GM12878 (cell line): ENCODE data around the gene SLC12A4. TPM values are rescaled to one million over a fixed set of nuclear protein-coding genes. Genes with fewer than 3 reads are reported as not detected.

ENCODE experiments used
- ASH2L ChIP-seq: fragments of 300-600, 200-600 bp; sonication (generic); IDR thresholded peaks from 2 replicates; pipeline ENCODE4 v1.6.1; 2017; ENCODE audit warnings: low read depth, mild to moderate bottlenecking, borderline replicate concordance
- ATF7 ChIP-seq: fragments of 450-650 bp; IDR thresholded peaks from 2 replicates; pipeline ENCODE4 v1.6.1; 2016; ENCODE audit warnings: low read depth, mild to moderate bottlenecking
- CEBPB ChIP-seq, 2 experiments: fragments of 150-350 bp in 1 of 2; IDR thresholded peaks; 2 replicates each; pipeline ENCODE4 v1.6.1; 2012 to 2014; ENCODE audit warnings: low read depth in 2 of 2, low read length in 2 of 2, borderline replicate concordance in 1 of 2, inconsistent platforms in 1 of 2
- CHD2 ChIP-seq: IDR thresholded peaks from 2 replicates; pipeline ENCODE4 v1.6.1; 2011; ENCODE audit warnings: low read depth, low read length, improper control_type of control experiment, borderline replicate concordance
- CTCF ChIP-seq, 3 experiments: IDR thresholded peaks in 2 of 3; conservative IDR thresholded peaks in 1 of 3; 2 replicates each; pipeline ENCODE4 v1.5.1; 2011; ENCODE audit warnings: low read depth in 3 of 3, low read length in 3 of 3, mild to moderate bottlenecking in 3 of 3, control low read depth in 2 of 3, moderate library complexity in 2 of 3, inconsistent platforms in 1 of 3, mixed read lengths in 1 of 3; ENCODE audit not compliant: control insufficient read depth in 2 of 3, insufficient read depth in 1 of 3; ENCODE audit errors: extremely low read depth in 1 of 3
- E4F1 ChIP-seq: fragments of 450-650 bp; IDR thresholded peaks from 2 replicates; pipeline ENCODE4 v1.6.1; 2018; ENCODE audit warnings: borderline replicate concordance, mild to moderate bottlenecking; ENCODE audit not compliant: partially characterized antibody
- EZH2 ChIP-seq: IDR thresholded peaks from 2 replicates; pipeline ENCODE4 v1.6.1; 2012; ENCODE audit warnings: low read depth, mild to moderate bottlenecking, control low read depth, inconsistent platforms, low read length, borderline replicate concordance; ENCODE audit not compliant: control insufficient read depth
- FOXM1 ChIP-seq: IDR thresholded peaks from 2 replicates; pipeline ENCODE4 v1.6.1; 2012; ENCODE audit warnings: low read depth, mild to moderate bottlenecking, inconsistent platforms, low read length, moderate library complexity
- IRF4 ChIP-seq: IDR thresholded peaks from 2 replicates; pipeline ENCODE4 v1.6.1; 2011; ENCODE audit warnings: low read depth, low read length
- IRF5 ChIP-seq: fragments of 450-650 bp; IDR thresholded peaks from 2 replicates; pipeline ENCODE4 v1.6.1; 2017; ENCODE audit warnings: borderline replicate concordance
- NKRF ChIP-seq: fragments of 450-650 bp; conservative IDR thresholded peaks from 2 replicates; pipeline ENCODE4 v1.6.1; 2017; ENCODE audit warnings: mild to moderate bottlenecking, moderate library complexity
- PAX5 ChIP-seq: IDR thresholded peaks from 2 replicates; pipeline ENCODE4 v1.6.1; 2011; ENCODE audit warnings: low read depth, low read length, borderline replicate concordance
- RAD51 ChIP-seq: fragments of 450-650 bp; IDR thresholded peaks from 2 replicates; pipeline ENCODE4 v1.6.1; 2016; ENCODE audit warnings: moderate library complexity, mild to moderate bottlenecking, inconsistent platforms
- RBBP5 ChIP-seq: fragments of 200-600 bp; sonication (generic); conservative IDR thresholded peaks from 2 replicates; pipeline ENCODE4 v1.6.1; 2016
- RELA ChIP-seq: fragments of 450-650 bp; IDR thresholded peaks from 2 replicates; pipeline ENCODE4 v1.8.0; 2014; ENCODE audit warnings: borderline replicate concordance; ENCODE audit not compliant: partially characterized antibody
- SMARCA5 ChIP-seq: fragments of 450-650 bp; IDR thresholded peaks from 2 replicates; pipeline ENCODE4 v1.6.1; 2017; ENCODE audit warnings: mild to moderate bottlenecking
- SREBF1 ChIP-seq: IDR thresholded peaks from 2 replicates; pipeline ENCODE4 v1.6.1; 2012; ENCODE audit warnings: mild to moderate bottlenecking, low read length
- TCF7 ChIP-seq: IDR thresholded peaks from 2 replicates; pipeline ENCODE4 v1.6.1; 2014; ENCODE audit warnings: antibody characterized with exemption, borderline replicate concordance
- polyA plus RNA-seq, 11 experiments: library from polyadenylated mRNA; depleted of rRNA in 4 of 11; unstranded in 6 of 11; stranded (reverse) in 5 of 11; fragments of >200 nt; fragmentation: Nextera tagmentation in 4 of 11; fragmentation: Illumina TruSeq in 1 of 11; extraction: Ambion mirVana in 4 of 11; extraction: Trizol in 1 of 11; gene quantifications; 1 replicate in 1 of 11; 2 replicates in 10 of 11; pipeline versions ENCODE4 v1.2.1 to v1.2.3, GENCODE V29; 2011 to 2016; ENCODE audit warnings: inconsistent platforms in 2 of 11, missing spikeins in 2 of 11, low read depth in 1 of 11
- total RNA-seq, 4 experiments: library from RNA; depleted of rRNA in 3 of 4; stranded (reverse); fragments of >200 nt in 3 of 4; fragmentation: Illumina TruSeq in 1 of 4; extraction: Trizol in 1 of 4; gene quantifications; 2 replicates each; pipeline versions ENCODE4 v1.2.1 to v1.2.3, GENCODE V29; 2013 to 2021
- TF ChIP-seq, protein P1 (sequence below): IDR thresholded peaks from 2 replicates; pipeline ENCODE4 v1.6.1; 2011; ENCODE audit warnings: borderline replicate concordance, low read depth, mild to moderate bottlenecking, moderate library complexity, mixed read lengths, low read length; ENCODE audit not compliant: insufficient read depth; ENCODE audit errors: extremely low read length
- TF ChIP-seq, protein P2 (sequence below): IDR thresholded peaks from 2 replicates; pipeline ENCODE4 v1.6.1; 2011; ENCODE audit warnings: low read depth, mild to moderate bottlenecking, low read length, moderate library complexity, borderline replicate concordance; ENCODE audit errors: extremely low read depth

The SLC12A4 gene
- total and polyA plus RNA-seq, 10 of the 15 experiments (the other 5 are each of a cell fraction or from before 2014, with no cell fraction given), result 0.95 to 39.9 (median 14.2) TPM

DNA sequence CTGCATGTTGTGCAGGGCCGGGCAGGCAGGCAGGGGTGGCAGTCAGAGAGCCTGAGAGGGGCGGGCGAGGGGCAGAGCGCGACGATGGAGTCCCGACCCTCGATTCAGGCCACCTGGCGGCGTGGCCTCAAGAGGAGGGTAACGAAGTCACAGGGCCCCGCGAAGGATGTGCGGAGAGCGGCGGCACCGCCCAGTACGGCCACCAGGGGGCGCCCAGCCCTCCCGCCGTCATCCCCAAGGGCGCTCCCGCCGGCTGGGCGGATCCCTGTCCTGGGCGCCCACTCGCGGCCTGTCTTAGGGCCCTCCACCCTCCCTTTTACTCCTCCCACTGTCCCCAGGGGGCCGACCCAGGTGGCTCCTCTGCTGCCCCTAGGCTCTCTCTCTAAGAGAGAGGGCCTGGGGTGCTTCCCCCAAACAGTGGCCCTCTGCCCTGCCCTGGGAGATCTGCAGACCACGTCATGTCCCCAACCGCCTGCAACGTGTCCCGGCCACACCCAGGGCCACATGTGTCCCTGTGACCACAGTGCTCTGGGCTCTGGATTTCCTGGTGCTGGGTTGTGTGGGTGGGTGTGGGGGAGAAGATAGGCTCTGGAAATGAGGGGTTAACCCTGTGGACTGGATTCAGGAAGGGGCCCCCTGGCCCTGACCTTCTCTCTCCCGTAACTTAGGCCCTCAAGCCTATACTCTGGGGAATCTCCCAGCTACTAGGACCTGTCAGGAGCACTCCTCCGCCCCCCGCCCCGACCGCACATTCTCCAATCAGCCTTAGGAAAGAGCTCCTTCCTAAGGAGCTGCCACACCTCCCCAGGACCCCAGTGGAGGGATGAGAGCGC, 25.0 kb upstream of the SLC12A4 start (continued):
- TF ChIP-seq ASH2L, result no peak
- no peak for TF ChIP-seq CHD2
- TF ChIP-seq FOXM1, result no peak
- 0 out of 2 replicates have a peak, but pooled peaks have one; percentile 29 for TF ChIP-seq IRF4
- no peak for TF ChIP-seq TCF7
- TF ChIP-seq SMARCA5, result peak; percentile 89
- TF ChIP-seq RAD51, result no peak
- no peak for TF ChIP-seq IRF5
- no peak for TF ChIP-seq PAX5
- TF ChIP-seq CTCF (IDR thresholded peaks at IDR 0.05 in 2 of 3, conservative IDR thresholded peaks at IDR 0.05 in 1 of 3; ENCODE audit: control insufficient read depth in 2 of 3, extremely low read depth in 1 of 3, insufficient read depth in 1 of 3, low read depth in 3 of 3, low read length in 3 of 3), result peak; percentile 92 to 95 (median 94)
- TF ChIP-seq ATF7, result no peak
- TF ChIP-seq E4F1, result no peak
- no peak for TF ChIP-seq RBBP5
- TF ChIP-seq RELA, result no peak
- no peak for TF ChIP-seq CEBPB (IDR thresholded peaks at IDR 0.05; ENCODE audit: borderline replicate concordance in 1 of 2, low read depth in 2 of 2, low read length in 2 of 2)
- no peak; the same call in 1 of the 2 replicates for TF ChIP-seq NKRF
- no peak for TF ChIP-seq SREBF1
- no peak for TF ChIP-seq EZH2
- TF ChIP-seq, protein P1, sequence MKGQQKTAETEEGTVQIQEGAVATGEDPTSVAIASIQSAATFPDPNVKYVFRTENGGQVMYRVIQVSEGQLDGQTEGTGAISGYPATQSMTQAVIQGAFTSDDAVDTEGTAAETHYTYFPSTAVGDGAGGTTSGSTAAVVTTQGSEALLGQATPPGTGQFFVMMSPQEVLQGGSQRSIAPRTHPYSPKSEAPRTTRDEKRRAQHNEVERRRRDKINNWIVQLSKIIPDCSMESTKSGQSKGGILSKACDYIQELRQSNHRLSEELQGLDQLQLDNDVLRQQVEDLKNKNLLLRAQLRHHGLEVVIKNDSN, result no peak
- TF ChIP-seq, protein P2, sequence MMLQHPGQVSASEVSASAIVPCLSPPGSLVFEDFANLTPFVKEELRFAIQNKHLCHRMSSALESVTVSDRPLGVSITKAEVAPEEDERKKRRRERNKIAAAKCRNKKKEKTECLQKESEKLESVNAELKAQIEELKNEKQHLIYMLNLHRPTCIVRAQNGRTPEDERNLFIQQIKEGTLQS, result no peak
